NCI-H2029 treated with DMSO at 0.1 percent for 48 hours (cell line): ENCODE data around the gene KCND3.
A peak's percentile ranks its signal among the peaks of the same experiment; 100 is the strongest.

Experiments used
- DNase-seq: peaks from one replicate; lab custom pipeline; 2025; lab: John Stamatoyannopoulos, UW

The KCND3 gene

DNA sequence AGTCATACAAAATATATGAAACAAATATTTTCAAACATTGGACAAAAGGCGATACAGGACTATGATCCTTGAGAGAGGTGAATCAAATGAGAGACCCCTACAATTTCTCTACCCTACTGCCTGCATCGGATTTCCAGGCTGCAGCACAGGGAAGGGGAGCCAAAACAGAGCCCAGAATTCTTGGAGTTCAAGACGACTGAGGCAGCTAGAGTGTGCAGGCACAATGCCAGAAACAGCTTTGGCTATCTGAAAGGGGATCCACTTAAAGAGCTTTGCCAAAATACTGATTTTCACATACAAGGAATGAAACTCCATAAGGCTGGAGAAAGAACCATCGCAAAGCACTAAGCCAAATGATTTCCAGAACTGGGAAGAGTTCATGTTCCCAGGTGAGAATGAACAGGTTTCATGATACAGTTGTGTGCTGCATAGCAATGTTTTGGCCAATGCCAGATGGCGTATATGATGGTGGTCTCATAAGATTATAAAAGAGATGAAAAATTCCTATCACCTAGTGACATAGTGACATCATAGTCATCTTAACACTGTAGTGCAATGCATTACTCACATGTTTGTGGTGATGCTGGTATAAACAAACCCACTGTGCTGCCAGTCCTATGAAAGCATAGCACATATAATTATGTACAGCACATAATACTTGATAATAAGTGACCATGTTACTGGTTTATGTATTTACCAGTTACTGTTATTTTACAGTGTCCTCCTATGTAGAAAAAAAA lies 77.5 kb downstream of the KCND3 start:
- no peak for DNase-seq

DNA sequence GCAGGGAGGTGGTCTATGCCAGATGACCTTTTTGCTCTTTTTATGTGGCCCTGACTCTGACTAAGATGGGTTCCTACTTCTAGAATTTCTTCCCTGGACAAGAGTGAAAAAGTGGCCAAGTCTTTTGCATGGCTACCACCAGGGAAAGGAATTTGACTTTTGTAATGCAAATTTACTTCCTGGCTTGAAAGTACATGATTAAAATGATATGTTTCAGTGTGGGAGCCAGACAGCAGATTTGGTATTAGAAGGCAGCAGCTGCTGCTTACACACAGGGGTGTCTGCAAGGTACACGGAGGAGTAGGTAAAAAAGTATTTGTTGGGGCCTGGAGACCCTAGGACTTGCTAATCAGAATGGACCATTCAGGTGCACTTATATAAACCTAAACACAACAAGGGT lies 78.4 kb downstream of the KCND3 start:
- no peak for DNase-seq

DNA sequence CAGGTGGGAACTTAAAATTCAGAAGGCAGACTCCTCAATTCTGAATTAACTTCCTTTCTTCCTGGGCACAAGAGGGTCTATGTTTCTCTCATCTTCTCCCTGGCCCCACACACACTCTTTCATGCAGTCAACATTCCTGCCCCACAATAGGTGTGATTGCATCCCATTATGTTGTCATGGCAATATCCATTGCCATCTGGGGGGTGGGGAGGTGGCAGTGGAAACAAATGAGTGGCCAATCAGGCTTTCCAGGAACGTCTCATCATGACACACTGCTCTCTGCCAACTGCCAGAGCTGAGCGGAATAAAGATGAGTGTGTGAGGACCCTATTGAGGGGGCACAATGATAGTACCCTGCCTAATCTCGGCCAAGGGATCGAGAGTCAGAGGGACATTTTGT lies 80.4 kb downstream of the KCND3 start:
- no peak for DNase-seq

DNA sequence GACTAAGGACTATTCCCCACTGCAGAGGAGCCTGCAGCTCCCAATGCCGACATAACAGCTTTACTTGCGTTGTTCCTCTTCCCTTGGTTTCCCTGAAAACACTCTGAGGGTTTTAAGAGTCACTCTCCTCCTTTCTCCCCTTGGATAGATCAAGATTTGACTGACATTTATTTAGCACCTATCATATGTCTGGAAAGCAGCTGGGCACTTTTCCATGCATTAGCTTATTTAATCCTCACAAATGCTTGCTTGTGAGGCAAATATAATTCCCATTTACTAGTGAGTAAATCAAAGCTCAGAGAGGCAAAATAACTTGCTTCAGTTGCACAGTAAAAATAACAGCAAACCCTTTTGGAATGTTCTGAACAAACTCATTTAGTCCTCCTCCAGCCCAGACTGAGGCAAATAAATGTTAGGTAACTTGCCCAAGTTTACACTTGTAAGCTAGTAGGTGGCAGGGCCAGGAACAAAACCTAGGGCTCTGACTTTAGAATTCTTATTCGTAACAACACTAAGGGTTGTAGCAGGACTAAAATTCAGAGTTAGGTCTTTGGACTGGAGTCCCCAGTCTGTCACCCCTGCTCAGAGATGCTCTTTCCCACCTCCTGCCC lies 81.4 kb downstream of the KCND3 start:
- no peak for DNase-seq

DNA sequence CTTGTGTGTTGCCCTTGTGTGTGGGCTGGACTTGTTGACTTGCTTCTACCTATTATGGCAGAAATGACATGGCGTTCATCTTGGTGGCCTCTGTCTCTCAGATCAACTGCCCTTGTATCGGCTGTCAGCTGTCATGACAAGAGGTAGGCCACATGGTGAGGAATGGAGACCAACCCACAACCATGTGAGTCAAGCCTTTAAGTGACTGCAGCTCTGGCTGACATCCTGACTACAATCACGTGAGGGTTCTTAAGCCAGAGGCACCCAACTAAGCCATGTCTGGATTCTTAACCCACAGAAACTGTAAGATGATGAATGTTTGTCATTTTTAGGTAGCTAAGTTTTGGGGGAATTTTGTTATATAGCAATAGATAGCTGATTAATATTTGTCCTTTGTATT lies 82.1 kb downstream of the KCND3 start:
- no peak for DNase-seq

DNA sequence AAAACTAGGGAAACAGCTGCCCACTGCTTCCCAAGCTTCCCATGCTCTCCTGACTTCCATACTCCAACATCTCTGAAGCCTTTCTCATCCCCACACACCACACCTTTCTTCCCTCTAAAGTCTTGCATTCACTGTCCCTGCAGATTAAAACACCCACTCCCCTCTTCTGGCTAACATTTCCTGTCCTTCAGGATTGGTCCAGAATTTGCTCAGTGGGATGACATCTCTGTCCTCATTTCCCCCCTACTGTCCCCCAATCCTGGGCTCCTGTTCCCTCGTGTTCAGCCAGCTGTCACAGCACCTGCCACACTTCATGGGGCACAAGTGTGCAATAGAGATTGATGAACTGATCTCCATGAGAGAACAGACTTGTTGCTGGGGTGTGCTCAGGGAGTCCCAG lies 82.7 kb downstream of the KCND3 start:
- DNase-seq, result no peak

DNA sequence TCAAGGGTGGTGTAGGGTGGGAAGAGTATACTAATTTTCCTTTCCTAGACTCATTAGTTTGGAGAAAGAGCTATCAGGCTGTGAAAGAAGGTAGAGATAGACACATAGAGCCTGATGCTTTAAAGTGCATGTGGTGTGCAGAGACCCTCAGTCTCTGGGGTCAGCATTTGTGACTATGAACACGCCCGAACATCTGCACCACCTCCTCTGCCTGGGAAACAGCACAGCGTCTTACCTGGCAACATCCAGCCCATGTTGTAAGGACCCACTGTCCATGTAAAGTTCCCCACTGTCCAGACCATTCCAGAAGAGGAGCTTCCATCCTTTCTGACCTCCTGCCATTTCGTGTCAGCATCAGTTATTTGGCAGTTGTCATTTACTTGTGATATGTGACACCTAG lies 83.4 kb downstream of the KCND3 start:
- no peak for DNase-seq

DNA sequence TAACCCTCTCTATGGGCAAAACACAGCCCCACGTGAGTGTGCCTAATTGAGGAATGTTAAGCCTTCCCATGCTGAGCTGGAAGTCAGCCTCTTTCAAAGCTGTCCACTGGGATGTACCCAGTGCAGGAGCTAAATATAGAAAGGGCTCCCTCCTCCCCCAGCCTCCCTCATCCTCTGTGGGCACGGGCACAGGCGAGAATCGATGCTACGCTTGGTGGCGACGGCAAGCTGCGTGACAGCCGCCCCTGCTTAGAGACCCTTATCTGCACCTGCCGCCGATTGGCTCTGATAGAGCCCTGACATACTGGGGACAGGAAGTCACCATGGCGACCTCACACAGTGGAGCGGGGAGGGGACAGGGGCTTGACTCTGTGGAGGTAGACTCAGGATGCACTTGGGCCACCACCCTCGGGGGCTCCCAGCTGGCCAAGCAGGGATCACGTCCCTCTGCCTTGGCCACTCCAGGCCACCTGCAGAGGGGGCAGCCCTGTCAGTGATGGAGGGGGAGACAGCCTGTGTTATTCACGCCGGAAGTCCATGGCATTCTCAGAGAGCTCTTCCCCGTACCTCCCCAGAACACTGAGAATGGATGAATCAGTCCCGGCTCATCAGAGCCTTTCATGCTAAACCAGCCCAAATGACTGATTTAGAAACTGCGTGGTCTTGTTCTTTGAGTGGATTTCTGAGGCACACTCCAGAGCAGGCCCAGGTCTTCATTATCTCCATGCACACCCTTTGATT lies 84.8 kb downstream of the KCND3 start:
- no peak for DNase-seq

DNA sequence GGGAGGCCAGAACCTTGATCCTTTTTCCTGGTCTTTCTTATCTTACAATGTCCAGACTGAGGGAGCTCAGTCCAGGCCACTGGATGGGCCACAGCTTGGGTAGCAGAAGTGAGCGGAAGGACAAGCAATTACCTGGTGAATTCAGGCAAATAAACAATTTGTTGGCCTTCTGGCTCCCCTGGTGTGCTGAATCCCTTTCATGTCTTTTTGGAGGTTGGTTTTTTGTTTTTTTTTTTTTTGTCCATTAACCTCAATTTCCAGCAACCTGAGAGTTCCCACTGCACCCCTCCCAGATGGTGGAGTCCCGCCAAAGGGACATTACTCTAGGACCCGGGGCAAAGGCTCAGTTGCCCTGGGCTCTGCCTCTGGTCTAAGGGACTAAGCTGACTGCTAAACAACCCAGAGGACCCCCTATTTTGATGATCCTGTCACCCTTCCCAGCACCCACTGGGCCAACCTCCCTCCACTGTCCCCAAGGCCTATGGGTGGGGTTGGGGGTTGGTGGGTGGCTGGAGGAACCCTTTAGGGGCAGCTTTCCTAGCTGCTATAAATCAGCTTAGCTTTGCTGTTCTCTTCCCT lies 85.5 kb downstream of the KCND3 start:
- DNase-seq, result no peak

DNA sequence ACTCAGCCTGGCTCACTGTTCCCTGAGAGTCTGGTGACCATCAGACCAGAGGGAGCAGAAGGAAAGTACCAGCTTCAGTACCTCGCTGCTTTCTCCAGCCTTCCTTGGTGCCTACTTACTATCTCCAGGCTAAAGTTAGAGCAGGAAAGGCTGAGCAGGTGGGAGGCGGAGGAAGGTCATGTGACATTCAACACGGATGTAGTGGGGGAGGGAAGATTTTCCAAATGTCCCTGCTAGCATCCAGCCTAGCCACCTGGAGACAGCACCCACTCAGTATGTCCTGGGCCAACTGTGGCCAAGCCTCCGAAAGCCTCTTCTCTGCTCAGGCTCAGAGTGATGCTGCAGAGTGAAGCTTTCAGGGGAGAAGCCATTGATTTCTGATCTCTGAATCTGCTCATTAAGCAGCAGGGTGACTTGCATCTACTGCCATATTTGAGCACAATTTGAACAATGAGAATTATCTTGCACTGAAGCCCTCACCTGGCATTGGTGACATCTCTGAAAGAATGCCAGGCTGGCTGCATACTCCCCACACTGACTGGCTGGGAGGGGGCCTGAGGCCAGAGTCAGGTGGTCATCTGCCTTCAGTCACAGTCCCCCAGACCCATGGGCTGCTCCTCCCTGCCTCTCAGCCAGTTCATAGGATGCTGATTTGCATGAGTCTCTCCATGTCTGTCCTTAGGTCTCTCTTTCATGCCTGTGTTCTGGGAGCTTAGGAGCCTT lies 86.2 kb downstream of the KCND3 start:
- DNase-seq, result no peak

DNA sequence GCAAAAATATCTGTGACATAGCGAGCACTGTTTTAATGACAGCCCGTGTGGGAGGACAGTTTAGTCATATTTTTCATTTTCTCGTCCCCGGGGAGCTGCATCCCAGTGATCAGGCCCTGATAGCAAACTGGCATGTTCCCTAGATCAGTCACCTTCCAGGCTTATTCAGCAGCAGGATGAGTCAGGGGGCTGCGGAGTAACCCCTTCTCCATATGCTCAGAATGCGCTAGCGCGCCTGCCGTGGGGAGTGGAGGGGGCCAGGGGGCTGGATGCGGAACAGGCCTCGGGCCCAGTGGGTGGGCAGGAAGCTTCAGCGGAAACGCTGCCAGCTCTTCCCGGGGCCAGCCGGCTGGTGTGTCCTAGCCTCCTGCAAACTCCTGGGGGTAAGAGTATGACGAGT lies 94.0 kb downstream of the KCND3 start:
- no peak for DNase-seq

DNA sequence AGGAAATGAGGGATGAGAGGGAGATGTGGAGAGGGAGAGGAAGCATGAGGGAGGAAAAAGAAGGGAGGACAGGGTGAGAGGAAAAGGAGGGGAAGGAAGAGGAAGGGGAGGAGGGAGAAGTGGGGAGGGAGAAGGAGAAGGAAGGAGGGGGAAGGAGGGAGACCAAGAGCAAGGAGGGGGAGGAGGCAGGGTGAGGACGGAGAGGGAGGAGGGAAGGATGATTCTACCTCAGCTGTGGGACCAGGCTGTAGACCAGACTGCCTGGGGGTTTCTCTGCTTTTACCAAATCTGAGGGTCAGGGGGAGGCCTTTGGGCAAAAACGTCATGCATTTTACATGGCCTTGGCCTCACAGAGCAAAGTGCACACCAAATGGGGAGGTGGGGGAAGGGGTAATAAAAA lies 94.5 kb downstream of the KCND3 start:
- DNase-seq, result no peak

DNA sequence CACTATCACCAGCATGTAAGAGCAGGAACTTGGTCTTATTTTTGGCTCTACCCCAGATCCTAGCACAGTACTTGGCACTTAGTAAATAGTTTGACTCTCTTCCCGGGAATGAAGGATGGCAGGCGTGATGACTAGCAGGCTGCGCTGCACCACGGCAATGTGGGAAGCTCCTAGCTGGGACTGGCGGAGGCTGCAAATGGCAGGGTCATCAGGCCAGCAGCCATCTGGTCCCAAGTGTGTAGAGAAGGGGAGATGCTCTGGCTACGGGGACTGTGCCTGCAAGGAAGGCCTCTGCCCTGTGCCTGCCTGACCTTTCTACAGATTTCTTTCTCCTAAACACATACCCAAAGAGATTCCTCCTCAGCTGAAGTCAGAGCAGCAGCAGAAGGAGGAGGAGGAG lies 95.0 kb downstream of the KCND3 start:
- no peak for DNase-seq

DNA sequence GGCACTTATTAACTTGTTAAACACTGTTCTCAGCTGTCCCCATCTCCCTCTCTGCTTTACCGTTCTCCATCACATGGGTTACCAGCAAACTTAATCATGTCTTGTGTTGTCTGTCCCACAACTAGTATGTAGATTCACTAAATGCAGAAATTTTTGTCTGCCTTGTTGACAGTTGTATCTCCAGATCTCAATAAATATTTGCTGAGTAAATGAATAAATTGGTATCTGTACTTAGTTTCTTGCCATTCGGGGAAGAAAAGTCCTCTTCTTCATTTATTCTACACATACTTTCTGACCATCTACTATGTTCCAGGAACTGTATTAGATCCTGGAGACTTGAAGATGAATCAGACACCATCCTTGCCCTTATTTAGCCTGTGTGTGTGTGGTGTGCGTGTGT lies 97.9 kb downstream of the KCND3 start:
- DNase-seq, result no peak

DNA sequence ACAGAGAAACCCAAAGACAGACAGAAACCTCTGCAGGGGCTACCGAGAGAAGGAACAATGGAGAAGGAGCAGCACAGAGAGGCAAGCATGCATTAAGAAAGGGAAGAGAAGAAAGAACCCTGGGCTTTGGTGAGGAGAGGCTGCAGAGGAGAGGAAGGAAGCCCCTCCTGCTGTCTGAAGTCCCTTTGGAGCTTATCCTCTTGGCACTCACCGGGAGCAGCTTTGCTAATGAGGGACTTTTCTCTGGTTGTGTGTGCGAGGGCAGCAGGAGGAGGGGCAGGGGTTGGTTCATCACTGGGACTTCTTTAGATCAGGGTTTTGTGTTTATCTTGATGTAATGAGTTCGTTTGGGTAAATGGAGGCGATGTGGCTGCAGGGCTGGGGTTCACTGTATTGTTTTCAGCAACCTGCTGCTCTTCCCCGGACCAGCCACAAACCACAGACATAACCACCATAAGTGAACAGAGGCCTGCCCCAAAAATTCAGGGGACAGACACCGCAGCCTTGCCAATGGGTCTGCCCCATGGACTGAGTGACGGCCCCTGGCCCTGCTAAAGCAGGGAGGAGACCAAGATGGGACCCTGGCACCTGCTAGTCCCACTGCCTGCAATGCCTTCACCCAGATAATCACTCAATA lies 100.6 kb downstream of the KCND3 start:
- DNase-seq, result no peak

DNA sequence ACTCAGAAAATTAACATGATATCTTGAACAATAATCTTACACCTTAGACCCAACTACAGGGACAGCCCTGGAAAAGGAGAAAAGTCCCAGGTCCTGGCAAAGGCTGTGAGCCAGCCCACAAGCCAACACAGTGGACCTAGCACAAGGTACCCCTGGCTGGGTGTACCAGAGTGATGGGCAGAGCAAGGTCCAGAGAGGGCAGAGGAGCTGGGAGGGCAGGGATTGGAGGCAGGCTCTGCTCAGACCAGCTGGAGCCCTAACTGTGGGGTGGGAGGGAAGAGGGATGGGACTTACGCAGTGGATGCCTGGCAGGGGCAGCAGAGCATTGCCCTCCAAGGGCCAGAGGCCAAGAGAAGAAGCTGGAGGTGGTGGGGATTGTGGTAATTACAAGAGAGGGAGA lies 101.6 kb downstream of the KCND3 start:
- no peak for DNase-seq

DNA sequence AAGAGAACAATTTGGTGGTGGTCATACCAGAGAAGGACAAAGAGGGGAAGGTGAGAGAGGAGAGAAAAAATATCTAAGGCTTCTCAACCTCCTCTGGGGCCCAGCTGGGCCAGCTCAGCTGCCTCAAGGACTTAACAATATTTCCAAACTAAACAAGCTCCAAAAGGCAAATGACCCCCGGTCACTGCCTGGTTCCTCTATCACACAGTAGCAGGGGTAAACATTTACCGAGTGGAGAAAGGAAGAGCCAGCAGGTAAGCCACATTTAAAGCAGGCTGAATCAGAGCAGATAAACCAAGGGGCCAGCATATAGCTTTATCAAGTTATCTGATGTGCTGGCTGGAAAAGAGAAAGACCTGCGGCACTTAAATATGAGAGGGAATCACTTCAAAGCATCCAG lies 102.1 kb downstream of the KCND3 start:
- no peak for DNase-seq

DNA sequence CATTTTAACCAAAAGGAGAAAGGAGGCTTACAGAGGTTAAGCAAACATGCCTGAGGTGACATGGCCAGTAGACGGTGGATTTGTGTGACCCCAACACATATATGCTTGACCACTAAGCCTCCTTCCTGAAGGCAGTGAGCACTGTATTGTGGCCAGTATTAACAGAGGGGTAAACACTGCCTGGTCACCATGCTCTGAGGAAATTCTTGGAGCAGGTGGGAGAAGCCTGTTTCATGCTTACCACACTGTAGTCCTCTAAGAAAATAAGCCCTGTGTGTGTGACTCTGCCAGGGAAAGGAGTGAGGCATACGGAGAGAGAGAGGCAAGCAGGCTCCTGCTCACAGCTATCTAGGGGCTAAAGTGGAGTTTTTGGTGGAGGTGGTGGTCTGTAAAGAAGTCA lies 102.7 kb downstream of the KCND3 start:
- no peak for DNase-seq

DNA sequence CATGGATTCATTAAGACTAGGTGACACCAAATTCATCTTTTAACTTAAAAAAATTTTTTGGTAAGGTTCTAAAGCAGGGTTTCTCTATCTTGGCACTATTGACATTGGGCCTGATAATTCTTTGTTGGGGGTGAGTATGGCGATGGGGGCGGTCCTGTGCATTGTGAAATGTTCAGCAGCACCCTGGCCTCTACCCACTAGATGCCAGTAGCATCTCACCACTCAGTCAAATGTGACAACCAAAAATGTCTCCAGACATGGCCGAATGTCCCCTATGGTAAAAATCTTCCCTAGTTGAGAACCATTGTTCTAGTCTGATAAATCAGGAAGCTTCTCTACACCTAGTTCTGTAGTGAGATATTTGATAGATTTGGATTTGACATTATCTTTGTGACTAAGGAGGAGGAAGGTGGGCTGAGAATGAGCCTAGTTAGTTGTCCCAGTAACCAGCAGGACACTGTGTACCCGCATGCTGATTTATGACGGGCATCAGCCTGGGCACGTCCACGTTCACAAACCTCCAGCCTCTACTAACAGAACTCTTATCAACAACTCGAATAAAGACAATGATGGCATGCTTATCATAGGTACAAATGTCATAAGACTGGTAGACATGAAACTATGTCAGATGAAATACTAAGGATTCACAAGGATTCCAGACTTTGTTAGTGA lies 104.6 kb downstream of the KCND3 start:
- no peak for DNase-seq

DNA sequence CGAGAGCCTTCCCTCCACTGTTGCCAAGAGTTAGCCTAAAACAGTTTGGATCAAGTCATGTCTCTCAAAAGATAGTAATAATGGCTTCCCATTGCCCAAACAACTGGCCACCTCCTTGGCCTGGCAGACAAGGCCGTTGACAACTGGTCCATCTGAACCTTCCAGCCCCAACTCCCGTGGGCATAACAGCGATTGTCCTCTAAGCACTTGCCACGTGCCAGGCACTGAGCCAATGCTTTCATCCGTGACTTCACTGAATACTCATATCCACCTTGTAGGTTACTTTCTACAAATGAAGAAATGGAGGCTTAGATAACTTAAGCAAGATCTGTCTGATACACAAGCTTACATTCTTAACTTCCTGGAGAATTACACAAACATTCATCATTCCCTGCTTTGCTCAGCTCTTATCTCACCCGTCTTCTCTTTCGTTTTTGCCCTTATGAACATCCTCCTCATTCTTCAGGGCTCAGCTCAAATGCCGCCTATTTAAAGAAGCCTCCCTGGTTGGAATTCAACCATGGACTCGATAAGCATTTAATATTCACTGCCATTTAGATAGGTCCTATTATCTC lies 106.4 kb downstream of the KCND3 start:
- DNase-seq, result peak; percentile 17

DNA sequence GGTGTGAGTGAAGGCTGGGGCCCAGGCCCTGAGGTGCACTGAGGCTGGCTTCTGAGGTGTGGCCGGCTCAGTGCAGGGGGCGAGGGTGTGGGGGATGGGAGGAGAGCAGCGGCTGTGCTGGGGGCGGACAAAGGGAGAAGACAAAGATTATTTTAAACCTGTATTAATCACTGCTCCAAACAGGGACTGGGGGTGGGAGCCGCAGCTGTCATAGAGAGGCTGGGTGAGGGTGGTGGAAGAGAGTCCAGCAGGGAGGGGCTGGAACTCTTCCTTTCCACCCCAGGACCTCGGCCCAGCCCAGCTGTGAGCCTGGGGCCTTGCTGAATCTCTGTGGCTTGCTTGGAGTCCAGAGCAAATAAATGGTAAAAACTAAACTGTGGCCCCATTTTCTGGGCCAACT lies 106.9 kb downstream of the KCND3 start:
- no peak for DNase-seq
